PC-9 (cell line): ENCODE results near the gene LUZP2.

Source experiments
- CTCF ChIP-seq: fragments of 200-600 bp; sonication (generic); conservative IDR thresholded peaks from 2 replicates; pipeline ENCODE4 v1.6.1; 2017; ENCODE audit warnings: mixed run types, antibody characterized with exemption, mild to moderate bottlenecking, moderate library complexity
- EZH2 ChIP-seq: fragments of 200-600 bp; sonication (generic); IDR thresholded peaks from 2 replicates; pipeline ENCODE4 v1.8.0; 2017; ENCODE audit warnings: antibody characterized with exemption, low read depth

GRCh38 chr11:24628224-24628776 lies 131.4 kb downstream of the LUZP2 start:
- TF ChIP-seq EZH2 (no peak), CTCF (no peak)
